ENCODE measurements around the gene OPRD1. TPM values are rescaled to one million over a fixed set of nuclear protein-coding genes. Genes with fewer than 3 reads are reported as not detected.

OPRD1 gene
- total and polyA plus RNA-seq, 4 donors, result 0.01 TPM; not detected in 3

- Histone ChIP-seq H3K4me1 (ENCODE audit: control insufficient read depth in 4 of 4, insufficient read depth in 4 of 4, low read length in 3 of 4) (no peaks in the 10 kb centered on the region), H3K9me3 (ENCODE audit: control insufficient read depth in 4 of 4, low read length in 3 of 4) (no peaks in the 10 kb centered on the region), H3K9ac (ENCODE audit: low read depth in 1 of 2, low read length in 2 of 2) (no peak overlapping the region), H3K4me3 (ENCODE audit: low read depth in 1 of 3, low read length in 3 of 3) (no peak overlapping the region), H3K27ac (ENCODE audit: low read depth in 1 of 2, low read length in 2 of 2) (no peak overlapping the region), H3K36me3 (ENCODE audit: control insufficient read depth in 4 of 4, insufficient read depth in 3 of 4, low read depth in 1 of 4, low read length in 3 of 4) (no peaks in the 10 kb centered on the region), H3K27me3 (ENCODE audit: control insufficient read depth in 4 of 4, insufficient read depth in 4 of 4, low read length in 3 of 4) (no peaks in the 10 kb centered on the region)
- WGBS, result 89% methylated on average over 8 of the region's 8 CpGs
- DNase-seq (ENCODE audit: low spot score), result no peak
- no peak for TF ChIP-seq RXRA (IDR thresholded peaks at IDR 0.05)
- TF ChIP-seq EGR1 (IDR thresholded peaks at IDR 0.05; ENCODE audit: low read depth in 2 of 2), result no peak
- no peak for TF ChIP-seq TAF1 (conservative IDR thresholded peaks at IDR 0.05)
- TF ChIP-seq RAD21 (IDR thresholded peaks at IDR 0.05), result no peak
- TF ChIP-seq HNF4A (conservative IDR thresholded peaks at IDR 0.05), result no peak
- TF ChIP-seq ATF3 (IDR thresholded peaks at IDR 0.05), result no peak
- no peak for TF ChIP-seq CTCF (IDR thresholded peaks at IDR 0.05; ENCODE audit: low read depth, low read length, missing input control)
- TF ChIP-seq ZBTB33 (IDR thresholded peaks at IDR 0.05), result no peak
- no peak for TF ChIP-seq FOXA2 (IDR thresholded peaks at IDR 0.05)
- no peak for TF ChIP-seq YY1 (IDR thresholded peaks at IDR 0.05)
- TF ChIP-seq SP1 (IDR thresholded peaks at IDR 0.05), result no peak
- no peak for TF ChIP-seq MAX (IDR thresholded peaks at IDR 0.05)
- no peak for TF ChIP-seq HNF4G (IDR thresholded peaks at IDR 0.05)
- no peak for TF ChIP-seq FOXA1 (IDR thresholded peaks at IDR 0.05)
- TF ChIP-seq GABPA (IDR thresholded peaks at IDR 0.05 in 1 of 2, conservative IDR thresholded peaks at IDR 0.05 in 1 of 2), result no peak
- no peak for TF ChIP-seq REST (IDR thresholded peaks at IDR 0.05)
- TF ChIP-seq JUND (IDR thresholded peaks at IDR 0.05), result no peak
- no peak for TF ChIP-seq NR2F2 (IDR thresholded peaks at IDR 0.05)
These were observed 29.1 kb downstream of the OPRD1 start for GRCh38 chr1:28840928-28841544.
